ENCODE results near the gene MIPOL1.

MIPOL1 gene

GRCh38 chr14:37284760-37285159 lies 87.0 kb downstream of the MIPOL1 start (continued):
- TF ChIP-seq, protein P1, sequence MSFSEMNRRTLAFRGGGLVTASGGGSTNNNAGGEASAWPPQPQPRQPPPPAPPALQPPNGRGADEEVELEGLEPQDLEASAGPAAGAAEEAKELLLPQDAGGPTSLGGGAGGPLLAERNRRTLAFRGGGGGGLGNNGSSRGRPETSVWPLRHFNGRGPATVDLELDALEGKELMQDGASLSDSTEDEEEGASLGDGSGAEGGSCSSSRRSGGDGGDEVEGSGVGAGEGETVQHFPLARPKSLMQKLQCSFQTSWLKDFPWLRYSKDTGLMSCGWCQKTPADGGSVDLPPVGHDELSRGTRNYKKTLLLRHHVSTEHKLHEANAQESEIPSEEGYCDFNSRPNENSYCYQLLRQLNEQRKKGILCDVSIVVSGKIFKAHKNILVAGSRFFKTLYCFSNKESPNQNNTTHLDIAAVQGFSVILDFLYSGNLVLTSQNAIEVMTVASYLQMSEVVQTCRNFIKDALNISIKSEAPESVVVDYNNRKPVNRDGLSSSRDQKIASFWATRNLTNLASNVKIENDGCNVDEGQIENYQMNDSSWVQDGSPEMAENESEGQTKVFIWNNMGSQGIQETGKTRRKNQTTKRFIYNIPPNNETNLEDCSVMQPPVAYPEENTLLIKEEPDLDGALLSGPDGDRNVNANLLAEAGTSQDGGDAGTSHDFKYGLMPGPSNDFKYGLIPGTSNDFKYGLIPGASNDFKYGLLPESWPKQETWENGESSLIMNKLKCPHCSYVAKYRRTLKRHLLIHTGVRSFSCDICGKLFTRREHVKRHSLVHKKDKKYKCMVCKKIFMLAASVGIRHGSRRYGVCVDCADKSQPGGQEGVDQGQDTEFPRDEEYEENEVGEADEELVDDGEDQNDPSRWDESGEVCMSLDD (tag by site-specific recombination; IDR thresholded peaks at IDR 0.05), result no peak
- TF ChIP-seq ZNF132 (tag by site-specific recombination; IDR thresholded peaks at IDR 0.05; ENCODE audit: borderline replicate concordance) (no peak), ZNF777 (tag by site-specific recombination; IDR thresholded peaks at IDR 0.05; ENCODE audit: borderline replicate concordance) (no peak), ZNF140 (tag by site-specific recombination; IDR thresholded peaks at IDR 0.05) (no peak), ZNF416 (tag by site-specific recombination; IDR thresholded peaks at IDR 0.05) (no peak), ZNF174 (tag by site-specific recombination; IDR thresholded peaks at IDR 0.05) (no peak)
- TF ChIP-seq, protein P2, sequence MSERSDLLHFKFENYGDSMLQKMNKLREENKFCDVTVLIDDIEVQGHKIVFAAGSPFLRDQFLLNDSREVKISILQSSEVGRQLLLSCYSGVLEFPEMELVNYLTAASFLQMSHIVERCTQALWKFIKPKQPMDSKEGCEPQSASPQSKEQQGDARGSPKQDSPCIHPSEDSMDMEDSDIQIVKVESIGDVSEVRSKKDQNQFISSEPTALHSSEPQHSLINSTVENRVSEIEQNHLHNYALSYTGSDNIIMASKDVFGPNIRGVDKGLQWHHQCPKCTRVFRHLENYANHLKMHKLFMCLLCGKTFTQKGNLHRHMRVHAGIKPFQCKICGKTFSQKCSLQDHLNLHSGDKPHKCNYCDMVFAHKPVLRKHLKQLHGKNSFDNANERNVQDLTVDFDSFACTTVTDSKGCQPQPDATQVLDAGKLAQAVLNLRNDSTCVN (tag by site-specific recombination; optimal IDR thresholded peaks at IDR 0.05), result no peak

DNA sequence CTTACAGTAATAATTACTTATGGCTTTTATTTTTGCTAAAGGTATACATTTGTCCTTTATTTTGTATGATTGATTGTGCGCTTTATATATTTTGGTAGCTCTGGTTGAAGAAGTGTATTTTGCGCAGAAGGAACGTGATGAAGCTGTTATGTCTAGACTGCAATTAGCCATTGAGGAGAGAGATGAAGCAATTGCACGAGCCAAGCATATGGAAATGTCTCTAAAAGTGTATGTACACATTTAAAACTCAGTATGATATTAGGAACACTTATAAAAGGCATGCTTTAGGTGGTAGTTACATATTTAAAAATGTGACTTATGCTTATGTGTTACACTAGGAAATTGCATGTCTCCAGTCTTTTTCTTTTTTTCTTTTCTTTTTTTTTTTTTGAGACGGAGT lies 87.5 kb downstream of the MIPOL1 start:
- TF ChIP-seq SP7 (tag by site-specific recombination; IDR thresholded peaks at IDR 0.05) (no peak), SCRT1 (tag by site-specific recombination; IDR thresholded peaks at IDR 0.05; ENCODE audit: borderline replicate concordance) (no peak), SP3 (tag by site-specific recombination; IDR thresholded peaks at IDR 0.05) (no peak), ZNF768 (tag by site-specific recombination; IDR thresholded peaks at IDR 0.05) (no peak), PRDM10 (tag by site-specific recombination; IDR thresholded peaks at IDR 0.05) (no peak)
- TF ChIP-seq, protein P3, sequence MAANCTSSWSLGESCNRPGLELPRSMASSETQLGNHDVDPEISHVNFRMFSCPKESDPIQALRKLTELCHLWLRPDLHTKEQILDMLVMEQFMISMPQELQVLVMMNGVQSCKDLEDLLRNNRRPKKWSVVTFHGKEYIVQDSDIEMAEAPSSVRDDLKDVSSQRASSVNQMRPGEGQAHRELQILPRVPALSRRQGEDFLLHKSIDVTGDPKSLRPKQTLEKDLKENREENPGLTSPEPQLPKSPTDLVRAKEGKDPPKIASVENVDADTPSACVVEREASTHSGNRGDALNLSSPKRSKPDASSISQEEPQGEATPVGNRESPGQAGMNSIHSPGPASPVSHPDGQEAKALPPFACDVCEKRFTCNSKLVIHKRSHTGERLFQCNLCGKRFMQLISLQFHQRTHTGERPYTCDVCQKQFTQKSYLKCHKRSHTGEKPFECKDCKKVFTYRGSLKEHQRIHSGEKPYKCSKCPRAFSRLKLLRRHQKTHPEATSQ (tag by site-specific recombination; IDR thresholded peaks at IDR 0.05), result no peak
- Histone ChIP-seq H3K9me3 (ENCODE audit: control insufficient read depth, insufficient read depth, low read depth, low read length) (no peaks in the 10 kb centered on the region), H3K4me3 (ENCODE audit: low read depth, low read length) (no peak overlapping the region), H3K27ac (ENCODE audit: extremely low read depth, low read depth, low read length) (no peak overlapping the region), H3K4me1 (ENCODE audit: control insufficient read depth, insufficient read depth, low read length) (no peaks in the 10 kb centered on the region), H3K36me3 (ENCODE audit: control insufficient read depth in 2 of 2, insufficient read depth in 1 of 2, low read length in 2 of 2) (peaks cover 8 to 14% of the 10 kb centered on the region in 2 experiments)
- ChIA-PET POLR2A (no interaction called here), CTCF (interaction anchor here (0.6 to 0.7 kb wide), 2 partner anchors 39 to 518 kb away, joined by 3 to 4 read pairs; no protein-coding TSS in a partner anchor)

GRCh38 chr14:37289688-37290087 lies 92.0 kb downstream of the MIPOL1 start:
- H3K36me3 ChIP-seq (ENCODE audit: control insufficient read depth in 2 of 2, insufficient read depth in 1 of 2, low read length in 2 of 2), result peaks cover 13 to 24% of the 10 kb centered on the region in 2 experiments
- no peaks in the 10 kb centered on the region for H3K9me3 ChIP-seq (ENCODE audit: control insufficient read depth, insufficient read depth, low read depth, low read length)
- no peak overlapping the region for H3K4me3 ChIP-seq (ENCODE audit: low read depth, low read length)
- no peak overlapping the region for H3K27ac ChIP-seq (ENCODE audit: extremely low read depth, low read depth, low read length)
- CTCF ChIA-PET, result interaction anchor here (0.7 kb wide), 1 partner anchor 416 kb away, joined by 3 read pairs; no protein-coding TSS in a partner anchor
- POLR2A ChIA-PET, result interaction anchor here (0.6 kb wide), 1 partner anchor 306 kb away, joined by 3 read pairs; no protein-coding TSS in a partner anchor
- no peaks in the 10 kb centered on the region for H3K4me1 ChIP-seq (ENCODE audit: control insufficient read depth, insufficient read depth, low read length)
- TF ChIP-seq ZBTB17 (tag by site-specific recombination; IDR thresholded peaks at IDR 0.05) (no peak), ZNF501 (tag by site-specific recombination; IDR thresholded peaks at IDR 0.05) (no peak), ZNF654 (tag by site-specific recombination; IDR thresholded peaks at IDR 0.05; ENCODE audit: low read depth) (no peak), ZFP69B (tag by site-specific recombination; IDR thresholded peaks at IDR 0.05) (no peak), ZNF114 (tag by site-specific recombination; IDR thresholded peaks at IDR 0.05) (no peak), ZNF248 (tag by site-specific recombination; IDR thresholded peaks at IDR 0.05) (no peak), ZNF791 (tag by site-specific recombination; IDR thresholded peaks at IDR 0.05) (no peak), HOXA7 (CRISPR knock-in tag; IDR thresholded peaks at IDR 0.05; ENCODE audit: borderline replicate concordance) (no peak), ZNF785 (tag by site-specific recombination; IDR thresholded peaks at IDR 0.05) (no peak), ZNF561 (tag by site-specific recombination; IDR thresholded peaks at IDR 0.05; ENCODE audit: borderline replicate concordance) (no peak), ZNF174 (tag by site-specific recombination; IDR thresholded peaks at IDR 0.05) (no peak), ZNF660 (tag by site-specific recombination; IDR thresholded peaks at IDR 0.05) (no peak), ZFP41 (tag by site-specific recombination; IDR thresholded peaks at IDR 0.05; ENCODE audit: borderline replicate concordance) (no peak), ZNF16 (tag by site-specific recombination; IDR thresholded peaks at IDR 0.05; ENCODE audit: low read depth) (no peak)
